Measurements from ENCODE around the gene LAMP1.
"Not testable (repeated sequence)": the region's sequence is repeated elsewhere in the genome, so short reads cannot be mapped to it uniquely, and the experiment has no call there.

LAMP1 gene

DNA sequence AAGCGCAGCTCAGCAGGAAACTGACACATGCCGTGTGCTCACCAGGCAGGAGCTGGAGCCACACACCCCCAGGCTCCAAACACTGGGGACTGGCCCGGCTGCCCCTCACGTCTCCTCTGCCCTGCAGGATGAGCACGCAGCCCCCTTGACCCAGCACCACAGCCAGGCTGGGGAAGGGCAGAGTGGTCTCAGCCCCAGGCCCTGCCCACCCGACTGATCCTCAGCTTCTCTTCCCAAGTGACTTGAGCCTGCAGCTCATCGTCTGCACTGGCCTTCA, 46.6 kb downstream of the LAMP1 start:
- Histone ChIP-seq H3K9me3 (ENCODE audit: low read length) (peaks cover 10% of the 10 kb centered on the region), H2AFZ (ENCODE audit: low read depth, low read length) (no peak overlapping the region), H3K4me3 (ENCODE audit: low read length) (no peak overlapping the region), H3K27me3 (ENCODE audit: insufficient read depth, low read length) (no peaks in the 10 kb centered on the region), H3K4me1 (ENCODE audit: insufficient read depth, low read length) (no peaks in the 10 kb centered on the region), H3K36me3 (ENCODE audit: insufficient read depth, low read length) (no peaks in the 10 kb centered on the region)

DNA sequence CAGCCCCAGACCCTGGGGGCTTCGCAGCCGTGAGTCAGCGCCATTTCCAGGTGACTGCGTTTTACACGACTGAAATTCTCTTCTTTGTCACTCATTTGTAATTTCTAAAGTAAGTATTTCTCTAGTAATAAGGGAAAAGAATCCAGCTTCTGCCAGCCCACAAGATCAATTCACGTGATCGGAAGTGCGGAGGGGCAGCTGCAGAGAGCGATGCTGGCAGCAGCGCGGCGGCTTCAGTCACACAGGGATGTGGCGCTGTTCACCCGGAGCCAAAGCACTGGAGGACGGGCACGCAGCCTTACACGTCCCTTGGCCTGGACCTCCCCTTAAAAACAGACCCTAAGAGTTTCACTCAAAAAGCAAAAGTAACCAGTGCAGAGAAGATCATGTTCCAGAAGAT, 48.4 kb downstream of the LAMP1 start:
- Histone ChIP-seq H2AFZ (ENCODE audit: low read depth, low read length) (no peak overlapping the region), H3K36me3 (ENCODE audit: insufficient read depth, low read length) (no peaks in the 10 kb centered on the region), H3K4me3 (ENCODE audit: low read length) (no peak overlapping the region), H3K4me1 (ENCODE audit: insufficient read depth, low read length) (no peaks in the 10 kb centered on the region), H3K27me3 (ENCODE audit: insufficient read depth, low read length) (no peaks in the 10 kb centered on the region), H3K9me3 (ENCODE audit: low read length) (peaks cover 10% of the 10 kb centered on the region)

DNA sequence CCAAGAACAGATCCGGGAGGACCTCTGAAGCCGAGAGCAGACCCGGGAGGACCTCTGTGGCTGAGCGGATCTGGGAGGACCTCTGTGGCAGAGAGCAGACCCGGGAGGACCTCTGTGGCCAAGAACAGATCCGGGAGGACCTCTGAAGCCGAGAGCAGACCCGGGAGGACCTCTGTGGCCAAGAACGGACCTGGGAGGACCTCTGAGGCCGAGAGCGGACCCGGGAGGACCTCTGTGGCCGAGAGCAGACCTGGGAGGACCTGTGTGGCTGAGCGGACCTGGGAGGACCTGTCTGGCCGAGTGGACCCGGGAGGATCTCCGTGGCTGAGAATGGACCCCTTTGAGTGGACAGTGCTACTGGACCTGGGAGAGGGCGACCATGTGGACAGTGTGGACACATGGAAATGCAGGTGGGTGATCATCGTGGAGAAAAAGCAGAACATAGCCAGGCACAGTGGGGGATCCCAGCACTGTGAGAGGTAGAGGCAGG, 50.7 kb downstream of the LAMP1 start:
- H3K4me3 ChIP-seq (ENCODE audit: low read length); H3K36me3 ChIP-seq (ENCODE audit: insufficient read depth, low read length); H2AFZ ChIP-seq (ENCODE audit: low read depth, low read length); H3K27me3 ChIP-seq (ENCODE audit: insufficient read depth, low read length); H3K9me3 ChIP-seq (ENCODE audit: low read length); H3K4me1 ChIP-seq (ENCODE audit: insufficient read depth, low read length): not testable (repeated sequence)

DNA sequence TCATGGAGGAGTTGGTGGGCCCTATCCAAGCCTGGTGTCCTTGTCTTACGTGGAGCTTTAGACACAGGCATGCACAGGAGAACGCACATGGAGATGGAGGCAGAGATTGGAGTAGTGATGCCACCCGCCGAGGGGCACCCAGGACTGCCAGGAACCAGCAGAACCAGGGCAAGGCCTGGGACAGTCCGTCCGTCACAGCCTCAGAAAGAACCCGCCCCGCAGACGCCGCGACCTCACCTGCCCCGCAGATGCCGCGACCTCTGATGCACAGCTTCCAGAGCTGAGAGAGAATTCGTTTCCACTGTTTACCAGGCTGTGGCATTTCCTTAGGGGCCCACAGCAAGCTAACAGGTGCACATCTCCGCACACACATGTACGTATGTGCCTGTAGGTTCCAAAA, 51.6 kb downstream of the LAMP1 start:
- Histone ChIP-seq H2AFZ (ENCODE audit: low read depth, low read length) (no peak overlapping the region), H3K27me3 (ENCODE audit: insufficient read depth, low read length) (no peaks in the 10 kb centered on the region), H3K4me1 (ENCODE audit: insufficient read depth, low read length) (no peaks in the 10 kb centered on the region), H3K4me3 (ENCODE audit: low read length) (no peak overlapping the region), H3K36me3 (ENCODE audit: insufficient read depth, low read length) (no peaks in the 10 kb centered on the region), H3K9me3 (ENCODE audit: low read length) (peaks cover 10% of the 10 kb centered on the region)

DNA sequence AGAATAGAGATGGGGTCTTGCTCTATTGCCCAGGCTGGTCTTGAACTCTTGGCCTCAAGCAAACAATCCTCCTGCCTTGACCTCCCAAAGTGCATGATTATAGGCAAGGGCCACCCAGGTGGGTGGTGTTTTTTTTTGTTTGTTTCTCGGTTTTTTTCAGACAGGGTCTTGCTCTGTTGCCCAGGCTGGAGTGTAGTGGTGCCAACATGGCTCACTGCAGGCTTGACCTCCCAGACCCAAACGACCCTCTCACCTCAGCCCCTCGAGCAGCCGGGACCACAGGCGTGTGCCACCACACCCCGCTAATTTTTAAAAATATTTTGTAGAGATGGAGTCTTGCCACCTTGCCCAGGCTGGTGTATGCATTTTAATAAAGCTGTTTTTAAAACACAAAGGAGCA, 52.0 kb downstream of the LAMP1 start:
- Histone ChIP-seq H3K4me3 (ENCODE audit: low read length) (no peak overlapping the region), H3K27me3 (ENCODE audit: insufficient read depth, low read length) (no peaks in the 10 kb centered on the region), H3K4me1 (ENCODE audit: insufficient read depth, low read length) (no peaks in the 10 kb centered on the region), H2AFZ (ENCODE audit: low read depth, low read length) (no peak overlapping the region), H3K36me3 (ENCODE audit: insufficient read depth, low read length) (no peaks in the 10 kb centered on the region), H3K9me3 (ENCODE audit: low read length) (peaks cover 10% of the 10 kb centered on the region)

DNA sequence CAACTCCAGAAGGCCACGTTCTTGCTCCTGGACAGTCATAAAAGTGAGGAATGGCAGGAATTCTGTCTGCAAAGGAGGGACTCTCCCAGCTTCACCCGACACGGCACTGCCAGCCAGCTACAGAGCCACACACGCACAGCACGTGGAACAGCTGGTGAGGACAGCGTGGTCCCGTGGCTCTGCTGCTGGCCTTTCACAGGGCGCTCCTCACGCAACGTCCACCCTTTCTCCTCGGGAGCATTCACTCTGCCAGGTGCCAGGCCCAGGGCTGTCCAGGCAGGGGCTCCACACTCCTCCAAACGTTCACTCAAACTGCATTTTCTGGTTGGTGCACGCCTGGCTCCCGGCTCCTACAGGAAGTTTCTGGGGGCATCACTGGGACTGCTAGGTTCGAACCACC, 52.5 kb downstream of the LAMP1 start:
- H3K9me3 ChIP-seq (ENCODE audit: low read length): peaks cover 10% of the 10 kb centered on the region
- no peaks in the 10 kb centered on the region for H3K27me3 ChIP-seq (ENCODE audit: insufficient read depth, low read length)
- H3K4me1 ChIP-seq (ENCODE audit: insufficient read depth, low read length): no peaks in the 10 kb centered on the region
- no peaks in the 10 kb centered on the region for H3K36me3 ChIP-seq (ENCODE audit: insufficient read depth, low read length)
- no peak overlapping the region for H2AFZ ChIP-seq (ENCODE audit: low read depth, low read length)
- H3K4me3 ChIP-seq (ENCODE audit: low read length): no peak overlapping the region

DNA sequence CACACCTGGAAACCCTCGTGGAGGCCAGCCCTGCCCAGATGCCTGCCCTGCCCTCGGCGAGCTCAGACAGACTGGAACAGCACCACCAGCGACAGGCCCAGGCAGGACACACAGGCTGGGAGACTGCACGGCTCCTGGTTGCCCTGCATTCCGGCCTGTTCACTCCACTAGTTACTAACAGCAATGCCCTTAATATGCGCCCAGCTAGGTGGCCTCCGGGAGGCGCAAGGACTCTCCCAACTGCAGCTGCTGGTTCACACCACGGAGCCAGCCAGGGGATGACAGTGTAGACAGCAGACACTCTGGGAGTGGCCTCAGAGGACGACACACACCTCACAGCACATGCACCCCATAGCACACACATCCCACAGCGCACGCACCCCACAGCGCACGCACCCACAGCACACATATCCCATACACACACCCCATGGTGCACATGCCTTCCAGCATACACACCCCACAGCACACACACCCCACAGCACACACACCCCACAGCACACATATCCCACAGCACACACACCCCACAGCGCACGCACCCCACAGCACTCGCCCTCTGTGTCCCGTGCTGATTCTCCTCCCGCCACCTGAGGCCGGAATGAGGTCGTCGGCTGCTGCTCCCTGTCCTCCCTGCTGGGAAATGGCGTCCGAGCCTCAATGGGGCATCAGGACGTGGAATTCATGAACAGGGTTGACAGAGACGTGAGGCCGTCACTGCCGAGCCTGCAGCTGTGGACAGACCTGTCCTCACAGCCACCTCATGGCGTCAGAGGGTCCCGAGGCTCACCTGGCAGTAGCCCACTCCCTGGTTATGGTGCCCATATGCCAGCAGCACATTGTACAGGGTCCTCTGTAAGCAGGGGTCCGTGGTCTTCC, 53.3 kb downstream of the LAMP1 start:
- Histone ChIP-seq H3K4me3 (ENCODE audit: low read length) (no peak overlapping the region), H3K9me3 (ENCODE audit: low read length) (peaks cover 9% of the 10 kb centered on the region), H2AFZ (ENCODE audit: low read depth, low read length) (no peak overlapping the region), H3K4me1 (ENCODE audit: insufficient read depth, low read length) (no peaks in the 10 kb centered on the region), H3K36me3 (ENCODE audit: insufficient read depth, low read length) (no peaks in the 10 kb centered on the region), H3K27me3 (ENCODE audit: insufficient read depth, low read length) (no peaks in the 10 kb centered on the region)

DNA sequence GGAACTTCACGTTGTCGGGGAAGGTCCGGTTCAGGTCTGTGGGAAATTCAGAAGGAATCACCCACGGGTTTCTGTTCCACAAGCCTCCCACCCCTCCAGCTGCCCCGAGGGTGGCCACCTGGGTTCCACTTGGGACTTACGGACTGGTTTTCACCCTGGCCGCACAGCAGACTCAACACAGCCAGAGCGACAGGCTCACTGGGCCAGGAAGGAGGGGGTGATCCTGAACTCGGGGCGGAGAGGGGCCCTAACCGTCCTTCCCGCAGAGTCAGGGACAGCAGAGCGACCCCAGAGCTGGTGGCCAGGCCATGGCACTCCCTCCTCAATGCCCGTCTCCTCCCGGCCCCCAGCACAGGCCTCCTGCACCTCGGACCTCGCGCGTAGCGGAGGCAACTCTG, 53.9 kb downstream of the LAMP1 start:
- Histone ChIP-seq H3K9me3 (ENCODE audit: low read length) (peaks cover 4% of the 10 kb centered on the region), H2AFZ (ENCODE audit: low read depth, low read length) (no peak overlapping the region), H3K27me3 (ENCODE audit: insufficient read depth, low read length) (no peaks in the 10 kb centered on the region), H3K4me3 (ENCODE audit: low read length) (no peak overlapping the region), H3K36me3 (ENCODE audit: insufficient read depth, low read length) (no peaks in the 10 kb centered on the region), H3K4me1 (ENCODE audit: insufficient read depth, low read length) (no peaks in the 10 kb centered on the region)

DNA sequence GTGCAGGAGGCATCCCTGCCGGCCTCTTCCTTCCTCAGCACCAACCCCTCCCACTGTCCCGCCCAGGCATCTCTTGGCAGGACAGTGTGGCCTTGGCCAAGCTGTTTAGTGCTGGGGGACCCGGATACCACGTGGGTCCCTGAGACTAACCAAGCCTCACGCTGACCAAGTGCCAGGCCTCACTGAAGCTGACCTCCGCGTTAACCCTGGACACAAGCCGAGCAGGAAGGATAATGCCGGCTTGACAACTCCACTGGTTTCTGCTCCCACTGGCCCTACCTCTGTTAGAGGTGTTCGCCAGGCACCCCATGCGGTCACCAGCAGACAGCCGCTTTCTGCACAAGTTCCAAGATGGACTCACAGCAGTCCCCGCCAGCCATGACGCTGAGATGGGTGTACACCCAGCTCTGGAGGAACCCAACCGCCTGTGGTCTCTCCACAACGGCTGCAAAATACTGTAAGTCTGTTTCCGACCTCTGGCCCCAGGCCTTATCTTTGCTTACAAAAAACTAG, 54.5 kb downstream of the LAMP1 start:
- Histone ChIP-seq H3K4me1 (ENCODE audit: insufficient read depth, low read length) (no peaks in the 10 kb centered on the region), H2AFZ (ENCODE audit: low read depth, low read length) (no peak overlapping the region), H3K27me3 (ENCODE audit: insufficient read depth, low read length) (no peaks in the 10 kb centered on the region), H3K4me3 (ENCODE audit: low read length) (no peak overlapping the region), H3K9me3 (ENCODE audit: low read length) (peaks cover 4% of the 10 kb centered on the region), H3K36me3 (ENCODE audit: insufficient read depth, low read length) (no peaks in the 10 kb centered on the region)

DNA sequence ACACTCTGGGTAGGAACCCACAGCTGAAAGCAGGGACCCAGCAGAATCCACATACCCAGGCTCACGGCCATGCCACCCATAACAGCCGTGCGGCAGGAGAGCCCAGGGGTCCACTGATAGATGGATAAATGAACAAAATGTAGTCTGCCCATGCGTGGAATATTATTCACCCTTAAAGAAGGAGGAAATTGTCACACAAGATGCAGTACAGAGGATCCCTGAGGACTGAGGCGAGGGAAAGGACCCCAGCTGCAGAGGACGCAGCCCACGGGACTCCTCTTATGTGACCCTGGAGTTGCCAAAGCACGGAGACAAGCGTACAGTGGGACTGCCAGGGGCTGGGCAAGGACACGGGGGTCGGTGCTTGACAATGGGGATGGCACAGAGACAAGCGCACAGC, 56.2 kb downstream of the LAMP1 start:
- H2AFZ ChIP-seq (ENCODE audit: low read depth, low read length): no peak overlapping the region
- no peaks in the 10 kb centered on the region for H3K4me1 ChIP-seq (ENCODE audit: insufficient read depth, low read length)
- H3K36me3 ChIP-seq (ENCODE audit: insufficient read depth, low read length): no peaks in the 10 kb centered on the region
- H3K4me3 ChIP-seq (ENCODE audit: low read length): no peak overlapping the region
- H3K9me3 ChIP-seq (ENCODE audit: low read length): peaks cover 3% of the 10 kb centered on the region
- H3K27me3 ChIP-seq (ENCODE audit: insufficient read depth, low read length): no peaks in the 10 kb centered on the region

DNA sequence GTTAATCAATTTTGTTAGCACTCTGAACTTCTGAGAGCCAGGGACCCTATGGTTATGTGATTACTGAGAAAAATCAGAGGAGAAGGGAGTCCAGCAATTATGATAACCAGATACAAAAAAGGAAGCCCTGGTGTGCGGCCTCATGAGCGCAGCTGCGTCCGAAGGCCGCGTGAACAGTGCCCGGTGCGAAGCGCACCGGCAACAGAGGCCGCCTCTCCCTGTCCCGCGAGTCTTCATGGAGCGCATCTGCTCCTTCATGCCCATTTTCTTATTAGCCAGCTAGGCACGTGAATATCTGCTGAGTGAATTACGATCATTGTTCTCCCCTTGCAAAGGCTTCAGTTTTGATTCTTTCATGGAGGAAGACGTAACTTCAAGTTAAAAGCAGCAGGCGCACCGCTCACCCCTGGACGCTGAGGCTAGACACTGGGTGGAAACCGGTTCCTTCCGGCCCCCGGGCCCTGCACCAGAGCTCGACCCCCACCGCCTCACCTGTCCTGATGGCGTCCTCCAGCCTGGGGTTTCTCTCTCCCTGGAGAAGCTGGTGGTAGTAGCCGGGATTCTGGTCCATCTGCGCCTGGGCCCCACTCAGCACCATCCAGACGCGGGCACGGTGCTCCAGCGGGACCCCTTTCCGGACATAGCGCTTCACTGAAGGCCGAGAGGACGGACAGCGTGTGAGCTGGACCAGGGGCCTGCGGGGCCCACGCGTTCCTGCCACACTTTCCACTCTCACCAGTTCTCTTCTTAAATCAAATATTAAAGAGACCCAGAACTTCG, 58.0 kb downstream of the LAMP1 start:
- no peaks in the 10 kb centered on the region for H3K36me3 ChIP-seq (ENCODE audit: insufficient read depth, low read length)
- H3K27me3 ChIP-seq (ENCODE audit: insufficient read depth, low read length): no peaks in the 10 kb centered on the region
- no peak overlapping the region for H3K4me3 ChIP-seq (ENCODE audit: low read length)
- no peak overlapping the region for H2AFZ ChIP-seq (ENCODE audit: low read depth, low read length)
- H3K9me3 ChIP-seq (ENCODE audit: low read length): no peaks in the 10 kb centered on the region
- H3K4me1 ChIP-seq (ENCODE audit: insufficient read depth, low read length): no peaks in the 10 kb centered on the region

DNA sequence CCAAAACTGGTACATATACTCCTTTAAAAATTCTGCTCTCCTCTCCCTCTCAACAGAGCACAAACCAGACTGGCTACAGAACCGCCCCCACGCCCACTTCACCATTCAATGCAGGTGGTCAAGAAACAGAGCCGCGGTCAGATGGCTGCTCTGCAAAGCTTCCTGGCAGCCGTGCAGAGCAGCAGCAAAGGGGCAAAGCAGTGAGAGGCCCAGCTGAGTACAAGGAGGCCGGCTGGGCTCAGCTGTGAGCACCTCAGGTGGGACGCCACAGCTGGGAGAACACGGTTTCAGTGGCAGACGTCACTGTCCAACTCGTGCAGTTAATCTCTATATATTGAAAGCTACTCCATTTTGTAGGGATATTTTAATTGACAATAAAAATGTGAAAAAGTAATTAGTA, 58.6 kb downstream of the LAMP1 start:
- Histone ChIP-seq H2AFZ (ENCODE audit: low read depth, low read length) (no peak overlapping the region), H3K36me3 (ENCODE audit: insufficient read depth, low read length) (no peaks in the 10 kb centered on the region), H3K9me3 (ENCODE audit: low read length) (no peaks in the 10 kb centered on the region), H3K27me3 (ENCODE audit: insufficient read depth, low read length) (no peaks in the 10 kb centered on the region), H3K4me1 (ENCODE audit: insufficient read depth, low read length) (no peaks in the 10 kb centered on the region), H3K4me3 (ENCODE audit: low read length) (no peak overlapping the region)

DNA sequence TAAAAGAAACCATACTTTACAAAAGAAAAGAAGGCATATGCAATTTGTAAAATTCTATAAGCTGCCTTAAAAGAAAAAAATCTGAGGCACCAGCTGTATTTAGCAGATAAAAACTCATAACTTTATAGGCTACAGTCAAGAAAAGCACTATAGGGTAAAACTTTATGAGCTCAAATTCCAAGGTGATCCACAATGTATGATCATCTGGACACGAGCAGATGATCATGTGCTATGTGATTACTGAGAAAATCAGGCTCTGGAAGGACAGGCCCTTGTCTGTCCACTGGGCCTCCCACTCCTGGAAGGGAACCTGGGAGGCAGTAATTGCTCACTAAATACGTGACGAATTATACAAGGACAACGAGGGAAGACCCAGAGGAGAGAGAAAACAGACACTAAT, 59.6 kb downstream of the LAMP1 start:
- Histone ChIP-seq H3K4me3 (ENCODE audit: low read length) (no peak overlapping the region), H2AFZ (ENCODE audit: low read depth, low read length) (no peak overlapping the region), H3K27me3 (ENCODE audit: insufficient read depth, low read length) (no peaks in the 10 kb centered on the region), H3K4me1 (ENCODE audit: insufficient read depth, low read length) (no peaks in the 10 kb centered on the region), H3K9me3 (ENCODE audit: low read length) (no peaks in the 10 kb centered on the region), H3K36me3 (ENCODE audit: insufficient read depth, low read length) (no peaks in the 10 kb centered on the region)

Data from neuron (in vitro differentiated cells).